GM18870 (cell line): ENCODE data around the gene TAS2R13.

Experiments used
- ATAC-seq: cut with Tn5 transposase; IDR thresholded peaks from one replicate; pipeline ENCODE4 v1.9.1; 2021; ENCODE audit warnings: moderate library complexity; ENCODE audit not compliant: unreplicated experiment

The TAS2R13 gene

GRCh38 chr12:10873378-10873777, 36.0 kb downstream of the TAS2R13 start:
- no peak for ATAC-seq

DNA sequence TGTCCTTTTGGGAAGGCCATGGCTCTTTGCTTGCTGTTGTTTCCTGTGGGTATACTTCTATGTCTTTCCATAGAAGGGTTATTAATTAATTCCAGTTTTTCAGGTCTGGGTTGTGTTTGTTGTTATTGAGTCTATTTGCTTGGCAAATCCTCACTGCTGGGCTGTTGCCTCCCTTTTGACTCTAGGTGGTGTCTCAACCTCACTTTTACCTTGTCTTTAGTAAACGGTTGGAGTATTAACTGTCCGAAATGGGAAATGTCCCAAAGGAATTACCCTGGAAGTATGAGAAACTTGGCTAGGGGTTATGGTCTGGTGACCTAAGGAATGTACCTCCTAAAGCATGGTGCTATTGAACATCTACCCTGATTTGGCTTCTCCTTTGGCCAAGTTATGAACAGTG, 42.0 kb downstream of the TAS2R13 start:
- no peak for ATAC-seq

DNA sequence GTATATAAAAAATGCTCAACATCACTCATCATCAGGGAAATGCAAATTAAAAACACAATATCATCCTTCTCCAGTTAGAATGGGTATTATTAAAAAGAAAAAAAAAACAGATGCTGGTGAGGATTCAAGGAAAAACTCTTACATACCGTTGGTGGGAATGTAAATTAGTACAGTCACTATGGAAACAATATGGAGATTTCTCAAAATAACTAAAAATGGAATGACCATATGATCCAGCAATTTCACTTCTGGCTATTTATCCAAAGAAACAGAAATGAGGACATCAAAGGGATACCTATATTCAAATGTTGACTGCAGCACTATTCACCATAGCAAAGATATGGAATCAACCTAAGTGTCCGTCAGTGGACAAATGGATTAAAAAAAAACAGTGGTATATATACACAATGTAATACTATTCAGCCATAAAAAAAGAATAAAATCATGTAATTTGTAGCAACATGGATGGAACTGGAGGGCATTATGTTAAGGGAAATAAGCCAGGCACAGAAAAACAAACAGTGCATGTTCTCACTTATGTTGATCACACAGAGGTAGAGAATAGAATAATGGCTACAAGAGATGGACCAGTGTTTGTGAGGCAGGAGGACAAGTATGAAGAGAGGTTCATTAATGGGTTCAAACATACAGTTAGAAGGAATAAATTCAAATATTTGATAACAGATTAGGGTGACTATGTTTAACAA, 45.7 kb downstream of the TAS2R13 start:
- ATAC-seq, result no peak

- no peak for ATAC-seq
These were observed 48.0 kb downstream of the TAS2R13 start for GRCh38 chr12:10861366-10861765.
